ENCODE data around the gene SENP3. TPM values are rescaled to one million over a fixed set of nuclear protein-coding genes. Genes with fewer than 3 reads are reported as not detected.

Gene SENP3
- total and polyA plus RNA-seq, 2 of the 4 experiments (the other 2 are of a cell fraction): 82.4 to 120 TPM

- Histone ChIP-seq H3K23ac (ENCODE audit: low read depth, low read length) (peak within 1 kb of the TSS; percentile 16; the same call in 1 of the 2 replicates), H2BK20ac (ENCODE audit: low read depth, low read length) (no peak within 1 kb of the TSS), H2AFZ (replicated peaks; ENCODE audit: low read length, poor library complexity) (peak within 1 kb of the TSS; percentile 92), H4K20me1 (ENCODE audit: insufficient read depth, low read length) (no peaks in the 10 kb centered on the region), H2BK15ac (ENCODE audit: low read depth, low read length) (no peak within 1 kb of the TSS), H3K79me1 (ENCODE audit: low read depth in 1 of 2, low read length in 2 of 2) (peaks cover 5 to 11% of the 10 kb centered on the region in 2 experiments; a peak in 3 of 4 replicates), H3K9me3 (ENCODE audit: control insufficient read depth, insufficient read depth, low read length) (no peaks in the 10 kb centered on the region), H3K36me3 (ENCODE audit: control insufficient read depth, insufficient read depth, low read length) (peaks cover 3% of the 10 kb centered on the region), H4K91ac (ENCODE audit: insufficient read depth, low read depth, low read length) (0 out of 2 replicates have a peak within 1 kb of the TSS, but pooled peaks have one; percentile 21), H3K56ac (ENCODE audit: extremely low read depth, insufficient read depth, low read length) (no peak within 1 kb of the TSS), H2BK5ac (ENCODE audit: low read depth, low read length, poor library complexity, severe bottlenecking) (no peak within 1 kb of the TSS), H3K4me3 (ENCODE audit: insufficient read depth, low read depth, low read length) (no peak within 1 kb of the TSS), H3K4me1 (ENCODE audit: control insufficient read depth, insufficient read depth, low read length) (peaks cover 9% of the 10 kb centered on the region), H3K18ac (ENCODE audit: low read depth, low read length) (no peak within 1 kb of the TSS), H2AK5ac (ENCODE audit: low read depth, low read length) (peak within 1 kb of the TSS; percentile 58), H3K4ac (ENCODE audit: low read depth, low read length) (peak within 1 kb of the TSS; percentile 56), H2BK120ac (ENCODE audit: low read depth, low read length) (no peak within 1 kb of the TSS; the same call in 1 of the 2 replicates), H4K5ac (ENCODE audit: low read depth, low read length) (peak within 1 kb of the TSS; percentile 72), H3K14ac (replicated peaks; ENCODE audit: low read depth, low read length) (no peak within 1 kb of the TSS; the same call in 1 of the 2 replicates), H3K27me3 (ENCODE audit: control insufficient read depth, insufficient read depth, low read length) (no peaks in the 10 kb centered on the region), H3K27ac (ENCODE audit: insufficient read depth, low read length) (peak within 1 kb of the TSS; percentile 3; the same call in 1 of the 2 replicates), H4K8ac (ENCODE audit: low read depth in 2 of 2, low read length in 2 of 2) (peak within 1 kb of the TSS; percentile 52 to 88; a peak in 3 of 4 replicates), H3K9ac (ENCODE audit: low read depth, low read length) (peak within 1 kb of the TSS; percentile 24; the same call in 1 of the 2 replicates), H3K9me1 (ENCODE audit: insufficient read depth, low read length) (no peaks in the 10 kb centered on the region), H2AK9ac (replicated peaks; ENCODE audit: low read depth, low read length, poor library complexity) (peak within 1 kb of the TSS; percentile 75), H3K4me2 (ENCODE audit: low read depth, low read length) (no peak within 1 kb of the TSS)
- BruUV-seq (replicated peaks): no TSS peak
- no peak for ATAC-seq (ENCODE audit: low read depth)
- intact Hi-C loops (cut with micrococcal nuclease): no loop called here
- TF ChIP-seq RAD21 (IDR thresholded peaks at IDR 0.05; ENCODE audit: low read length): no peak
- TF ChIP-seq MXI1 (IDR thresholded peaks at IDR 0.05; ENCODE audit: borderline replicate concordance, low read depth, low read length): no peak
- TF ChIP-seq NFE2L2 (IDR thresholded peaks at IDR 0.05; ENCODE audit: low read depth, low read length): no peak
- no peak for TF ChIP-seq USF2 (IDR thresholded peaks at IDR 0.05; ENCODE audit: low read depth, low read length)
- TF ChIP-seq FOS (IDR thresholded peaks at IDR 0.05; ENCODE audit: low read depth, low read length): no peak
- CTCF ChIA-PET: no interaction called here
- WGBS, 2 experiments (ENCODE audit: extremely low coverage in 2 of 2, insufficient read length in 1 of 2): 37% methylated on average over 5 of the region's 16 CpGs; no CpG with 5 or more reads in 1 of the 2 experiments
- in situ Hi-C loops (cut with MboI; ENCODE audit: low sequenced_read_pairs): loop anchor here (10.0 kb wide), 1 partner anchor 204 kb away; the partner anchor contains the start of genes KCTD11 and TMEM95
- no peak for DNase-seq
- POLR2A ChIA-PET (ENCODE audit: unreplicated experiment): interaction anchor here (0.6 kb wide), 1 partner anchor 8 kb away, joined by 5 read pairs; no protein-coding TSS in a partner anchor
- dilution Hi-C loops (cut with HindIII; ENCODE audit: low sequenced_read_pairs, unreplicated experiment): no loop called here
Measured at GRCh38 chr17:7558544-7559319, 3.0 kb upstream of the SENP3 start, which contains the start of gene TNFSF13. TSS of gene TNFSF13 (plus strand) at chr17:7558750. CDS start at chr17:7559040, 290 bp downstream.

Measured in IMR-90 (cell line).